PC-3 (cell line): ENCODE measurements around the gene FASLG. TPM values are rescaled to one million over a fixed set of nuclear protein-coding genes. Genes with fewer than 3 reads are reported as not detected.

ENCODE experiments used
- ATAC-seq: fragments of 200-7000 bp; cut with Tn5 transposase; 2 replicates; pipeline ENCODE4 v1.9.1; 2020; ENCODE audit warnings: mild to moderate bottlenecking, moderate library complexity
- BruUV-seq: library from RNA; stranded (reverse); fragments of 400-500 nt; replicated peaks from 2 replicates; lab custom pipeline; 2021; lab: Mats Ljungman, UMichigan
- CTCF ChIA-PET: fragments of 300-600 bp; sonication (Branson Sonifier 250); formaldehyde crosslinking; loops from one replicate; lab custom pipeline; 2022; ENCODE audit warnings: antibody characterized with exemption; lab: Charles Lee
- POLR2A ChIA-PET: fragments of 300-600 bp; sonication (Branson Sonifier 250); formaldehyde crosslinking; loops from one replicate; lab custom pipeline; 2022; ENCODE audit warnings: antibody characterized with exemption; ENCODE audit not compliant: unreplicated experiment; lab: Charles Lee
- DNase-seq: peaks from one replicate; pipeline ENCODE4 v3.0.0-alpha.2; 2015
- H2AFZ ChIP-seq: fragments of 300-600 bp; sonication (generic); 2 replicates; pipeline ENCODE4 v1.6.0; 2016; ENCODE audit warnings: antibody characterized with exemption, low read length
- H3F3A ChIP-seq: fragments of 300-600 bp; sonication (generic); one replicate; pipeline ENCODE4 v1.6.0; 2017; ENCODE audit warnings: antibody characterized with exemption, low read length, control low read depth, mild to moderate bottlenecking; ENCODE audit not compliant: unreplicated experiment
- H3K27ac ChIP-seq: fragments of 300-600 bp; sonication (generic); 2 replicates; pipeline ENCODE4 v1.5.1; 2016; ENCODE audit warnings: mild to moderate bottlenecking, low read length
- H3K27me3 ChIP-seq: fragments of 300-600 bp; sonication (generic); 2 replicates; pipeline ENCODE4 v1.6.1; 2016; ENCODE audit warnings: low read length, mixed read lengths
- H3K36me3 ChIP-seq: fragments of 300-600 bp; sonication (generic); 2 replicates; pipeline ENCODE4 v1.6.1; 2016; ENCODE audit warnings: low read depth, mixed run types, low read length, mixed read lengths
- H3K4me1 ChIP-seq: fragments of 300-600 bp; sonication (generic); 2 replicates; pipeline ENCODE4 v1.5.1; 2016; ENCODE audit warnings: low read length; ENCODE audit not compliant: insufficient read depth
- H3K4me2 ChIP-seq: fragments of 300-600 bp; sonication (generic); 2 replicates; pipeline ENCODE4 v1.6.0; 2016; ENCODE audit warnings: low read length
- H3K4me3 ChIP-seq: fragments of 300-600 bp; sonication (generic); 2 replicates; pipeline ENCODE4 v1.5.1; 2016; ENCODE audit warnings: mild to moderate bottlenecking, low read length, mixed read lengths
- H3K79me2 ChIP-seq: fragments of 300-600 bp; sonication (generic); 2 replicates; pipeline ENCODE4 v1.6.1; 2017; ENCODE audit warnings: low read length, mixed read lengths
- H3K9ac ChIP-seq: fragments of 300-600 bp; sonication (generic); 2 replicates; pipeline ENCODE4 v1.6.0; 2016; ENCODE audit warnings: mild to moderate bottlenecking, low read length
- H3K9me2 ChIP-seq: fragments of 300-600 bp; sonication (generic); replicated peaks from 2 replicates; pipeline ENCODE4 v1.6.1; 2016; ENCODE audit warnings: mixed run types, low read length, mixed read lengths
- H3K9me3 ChIP-seq: fragments of 300-600 bp; sonication (generic); 2 replicates; pipeline ENCODE4 v1.6.1; 2016; ENCODE audit warnings: low read length, mixed read lengths
- H4K20me1 ChIP-seq: fragments of 300-600 bp; sonication (generic); 2 replicates; pipeline ENCODE4 v1.6.1; 2016; ENCODE audit warnings: low read length, mixed read lengths
- EZH2 ChIP-seq: fragments of 300-600 bp; sonication (generic); IDR thresholded peaks from one replicate; pipeline ENCODE4 v1.6.1; 2017; ENCODE audit warnings: antibody characterized with exemption, mild to moderate bottlenecking, low read length; ENCODE audit not compliant: unreplicated experiment
- EZH2phosphoT487 ChIP-seq: fragments of 300-600 bp; sonication (generic); IDR thresholded peaks from 2 replicates; pipeline ENCODE4 v1.6.1; 2018; ENCODE audit warnings: mild to moderate bottlenecking, antibody characterized with exemption, low read length, borderline replicate concordance
- intact Hi-C: fragments of 100-400 bp; cut with micrococcal nuclease; formaldehyde crosslinking; loops from 2 replicates; pipeline ENCODE4 v1.9.0; 2023
- total RNA-seq: library from RNA; depleted of rRNA; stranded (reverse); fragments of >200 nt; gene quantifications from 2 replicates; pipeline ENCODE4 v1.2.3, GENCODE V29; 2014
- TF ChIP-seq, protein P1 (sequence below): fragments of 300-600 bp; sonication (generic); conservative IDR thresholded peaks from 2 replicates; pipeline ENCODE4 v1.5.1; 2017; ENCODE audit warnings: antibody characterized with exemption, low read depth, mild to moderate bottlenecking, low read length

FASLG gene
- total RNA-seq, 1 experiment from 2014 or later: 0.04 TPM

GRCh38 chr1:172672720-172673119 lies 13.8 kb downstream of the FASLG start:
- H3K79me2 ChIP-seq: no peaks in the 10 kb centered on the region
- no peaks in the 10 kb centered on the region for H3K36me3 ChIP-seq
- no peak for TF ChIP-seq EZH2
- TF ChIP-seq EZH2phosphoT487: no peak
- TF ChIP-seq, protein P1, sequence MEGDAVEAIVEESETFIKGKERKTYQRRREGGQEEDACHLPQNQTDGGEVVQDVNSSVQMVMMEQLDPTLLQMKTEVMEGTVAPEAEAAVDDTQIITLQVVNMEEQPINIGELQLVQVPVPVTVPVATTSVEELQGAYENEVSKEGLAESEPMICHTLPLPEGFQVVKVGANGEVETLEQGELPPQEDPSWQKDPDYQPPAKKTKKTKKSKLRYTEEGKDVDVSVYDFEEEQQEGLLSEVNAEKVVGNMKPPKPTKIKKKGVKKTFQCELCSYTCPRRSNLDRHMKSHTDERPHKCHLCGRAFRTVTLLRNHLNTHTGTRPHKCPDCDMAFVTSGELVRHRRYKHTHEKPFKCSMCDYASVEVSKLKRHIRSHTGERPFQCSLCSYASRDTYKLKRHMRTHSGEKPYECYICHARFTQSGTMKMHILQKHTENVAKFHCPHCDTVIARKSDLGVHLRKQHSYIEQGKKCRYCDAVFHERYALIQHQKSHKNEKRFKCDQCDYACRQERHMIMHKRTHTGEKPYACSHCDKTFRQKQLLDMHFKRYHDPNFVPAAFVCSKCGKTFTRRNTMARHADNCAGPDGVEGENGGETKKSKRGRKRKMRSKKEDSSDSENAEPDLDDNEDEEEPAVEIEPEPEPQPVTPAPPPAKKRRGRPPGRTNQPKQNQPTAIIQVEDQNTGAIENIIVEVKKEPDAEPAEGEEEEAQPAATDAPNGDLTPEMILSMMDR: no peak
- no peaks in the 10 kb centered on the region for H4K20me1 ChIP-seq
- BruUV-seq: no TSS peak
- H2AFZ ChIP-seq: no peak overlapping the region
- CTCF ChIA-PET: no interaction called here
- POLR2A ChIA-PET: no interaction called here
- ATAC-seq: no peak
- H3K9me3 ChIP-seq: no peaks in the 10 kb centered on the region
- H3K4me1 ChIP-seq: peaks cover 15% of the 10 kb centered on the region
- H3K27me3 ChIP-seq: no peaks in the 10 kb centered on the region
- no peak overlapping the region for H3K4me2 ChIP-seq
- no peak overlapping the region for H3K27ac ChIP-seq
- no peak for DNase-seq
- intact Hi-C loops: no loop called here
- no peaks in the 10 kb centered on the region for H3F3A ChIP-seq
- no peak overlapping the region for H3K9ac ChIP-seq
- H3K4me3 ChIP-seq: no peak overlapping the region
- no peaks in the 10 kb centered on the region for H3K9me2 ChIP-seq

DNA sequence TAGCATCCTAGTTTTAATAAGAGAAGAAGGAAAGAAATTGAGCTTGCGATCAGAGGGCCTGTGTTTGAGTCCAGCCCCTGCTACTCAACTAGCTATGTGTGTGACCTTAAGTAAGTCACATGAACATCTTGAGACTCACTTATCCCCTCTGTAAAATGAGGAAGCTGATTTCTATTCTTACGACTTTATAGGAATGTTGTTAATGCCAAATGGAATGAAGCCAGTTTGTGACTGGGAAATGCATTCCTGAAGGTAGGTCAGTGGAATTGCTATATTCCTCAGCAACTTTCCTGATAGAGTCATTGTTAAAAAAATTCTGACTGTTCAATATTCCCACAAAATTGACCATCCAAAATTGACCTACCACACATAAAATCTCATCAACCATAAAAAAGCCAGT lies 14.9 kb downstream of the FASLG start:
- ChIA-PET CTCF (no interaction called here), POLR2A (no interaction called here)
- Histone ChIP-seq H4K20me1 (no peaks in the 10 kb centered on the region), H3K4me3 (no peak overlapping the region), H3K27me3 (no peaks in the 10 kb centered on the region), H3K27ac (no peak overlapping the region), H3K9ac (no peak overlapping the region), H3K4me2 (no peak overlapping the region), H3K79me2 (no peaks in the 10 kb centered on the region), H3K36me3 (no peaks in the 10 kb centered on the region), H3F3A (no peaks in the 10 kb centered on the region), H2AFZ (no peak overlapping the region), H3K9me2 (no peaks in the 10 kb centered on the region), H3K4me1 (peaks cover 15% of the 10 kb centered on the region), H3K9me3 (no peaks in the 10 kb centered on the region)
- TF ChIP-seq EZH2phosphoT487: no peak
- ATAC-seq (peak; percentile 27), DNase-seq (peak; percentile 82)
- intact Hi-C loops: no loop called here
- no TSS peak for BruUV-seq

- no TSS peak for BruUV-seq
- H3K9ac ChIP-seq: no peak overlapping the region
- DNase-seq: no peak
- H4K20me1 ChIP-seq: no peaks in the 10 kb centered on the region
- H3K9me3 ChIP-seq: no peaks in the 10 kb centered on the region
- no peaks in the 10 kb centered on the region for H3K9me2 ChIP-seq
- no peak overlapping the region for H3K27ac ChIP-seq
- ATAC-seq: no peak
- intact Hi-C loops: no loop called here
- no peaks in the 10 kb centered on the region for H3K36me3 ChIP-seq
- no peaks in the 10 kb centered on the region for H3F3A ChIP-seq
- H3K4me3 ChIP-seq: no peak overlapping the region
- H3K27me3 ChIP-seq: no peaks in the 10 kb centered on the region
- H2AFZ ChIP-seq: peak overlapping the region; percentile 1; the same call in 1 of the 2 replicates
- H3K4me1 ChIP-seq: peaks cover 15% of the 10 kb centered on the region
- CTCF ChIA-PET: interaction anchor here (0.6 kb wide), 1 partner anchor 1011 kb away, joined by 6 read pairs; no protein-coding TSS in a partner anchor
- no peak overlapping the region for H3K4me2 ChIP-seq
- TF ChIP-seq, protein P1: no peak
- TF ChIP-seq EZH2: no peak
- POLR2A ChIA-PET: interaction anchor here (0.6 kb wide), 1 partner anchor 23 kb away, joined by 3 read pairs; no protein-coding TSS in a partner anchor
- H3K79me2 ChIP-seq: no peaks in the 10 kb centered on the region
Measured at GRCh38 chr1:172674831-172675613, 16.1 kb downstream of the FASLG start.
